H1 (cell line): ENCODE results near the gene PDCD2. TPM values are rescaled to one million over a fixed set of nuclear protein-coding genes. Genes with fewer than 3 reads are reported as not detected.

ENCODE experiments used
- CTCF ChIA-PET: fragments of 300-600 bp; sonication (Branson Sonifier 250); formaldehyde crosslinking; loops from one replicate; lab custom pipeline; 2021; ENCODE audit not compliant: partially characterized antibody; lab: Charles Lee
- POLR2A ChIA-PET: fragments of 300-600 bp; sonication (Branson Sonifier 250); formaldehyde crosslinking; loops from one replicate; lab custom pipeline; 2021; ENCODE audit warnings: inconsistent platforms; ENCODE audit not compliant: partially characterized antibody; lab: Charles Lee
- DNase-seq, 2 experiments: peaks; one replicate each; pipeline versions ENCODE4 v3.0.0 to v3.0.0-alpha.2; 2010 to 2022; ENCODE audit warnings: low spot score in 2 of 2, low read depth in 1 of 2, mixed read lengths in 1 of 2
- FAIRE-seq: peaks from 2 replicates; lab custom pipeline; 2011; peaks lifted over from hg19 to GRCh38; lab: Jason Lieb, UNC
- H2AFZ ChIP-seq: 2 replicates; pipeline ENCODE4 v1.8.1; 2012; ENCODE audit warnings: low read length, inconsistent platforms
- H2AK5ac ChIP-seq: 2 replicates; pipeline ENCODE4 v1.6.1; 2013; ENCODE audit warnings: low read depth, low read length
- H2BK120ac ChIP-seq: replicated peaks from 2 replicates; pipeline ENCODE3; 2013; ENCODE audit warnings: low read depth, low read length, inconsistent platforms
- H2BK12ac ChIP-seq: 2 replicates; pipeline ENCODE4 v1.6.1; 2013; ENCODE audit warnings: low read depth, low read length
- H2BK15ac ChIP-seq: 2 replicates; pipeline ENCODE4 v1.6.1; 2013; ENCODE audit warnings: low read length
- H2BK20ac ChIP-seq: 2 replicates; pipeline ENCODE4 v1.6.1; 2013; ENCODE audit warnings: low read length
- H2BK5ac ChIP-seq: 2 replicates; pipeline ENCODE4 v1.6.1; 2013; ENCODE audit warnings: low read depth, low read length
- H3K14ac ChIP-seq: 2 replicates; pipeline ENCODE4 v1.6.1; 2013; ENCODE audit warnings: inconsistent platforms; ENCODE audit not compliant: insufficient read length
- H3K18ac ChIP-seq: 2 replicates; pipeline ENCODE4 v1.6.1; 2013; ENCODE audit warnings: low read length; ENCODE audit errors: extremely low read depth
- H3K23ac ChIP-seq: 2 replicates; pipeline ENCODE4 v1.6.1; 2013; ENCODE audit warnings: inconsistent platforms; ENCODE audit not compliant: insufficient read length
- H3K23me2 ChIP-seq: 2 replicates; pipeline ENCODE4 v1.6.1; 2013; ENCODE audit warnings: low read depth, low read length
- H3K27ac ChIP-seq: 2 replicates; pipeline ENCODE4 v1.6.1; 2011; ENCODE audit warnings: low read depth, low read length, inconsistent platforms
- H3K27me3 ChIP-seq, 4 experiments: replicated peaks in 1 of 4; 1 replicate in 1 of 4; 2 replicates in 3 of 4; pipeline versions ENCODE4 v1.6.1 to v1.8.1; 2011 to 2013; ENCODE audit warnings: low read length in 3 of 4, mild to moderate bottlenecking in 3 of 4, inconsistent platforms in 2 of 4, mixed read lengths in 2 of 4, moderate library complexity in 1 of 4; ENCODE audit not compliant: control insufficient read depth in 3 of 4, insufficient read depth in 3 of 4; ENCODE audit errors: extremely low read depth in 1 of 4
- H3K36me3 ChIP-seq, 4 experiments: 2 replicates each; pipeline versions ENCODE4 v1.6.1 to v1.8.1; 2011 to 2013; ENCODE audit warnings: mild to moderate bottlenecking in 4 of 4, low read length in 3 of 4, moderate library complexity in 2 of 4, control low read depth in 1 of 4, inconsistent platforms in 1 of 4; ENCODE audit not compliant: insufficient read depth in 4 of 4, control insufficient read depth in 2 of 4
- H3K4ac ChIP-seq: replicated peaks from 2 replicates; pipeline ENCODE3; 2013; ENCODE audit warnings: low read length, low read depth, mixed read lengths, inconsistent platforms; ENCODE audit not compliant: insufficient read length
- H3K4me1 ChIP-seq, 4 experiments: replicated peaks in 1 of 4; 1 replicate in 1 of 4; 2 replicates in 3 of 4; pipeline versions ENCODE4 v1.6.1 to v1.8.1; 2011 to 2013; ENCODE audit warnings: low read length in 3 of 4, inconsistent platforms in 2 of 4, mixed read lengths in 1 of 4; ENCODE audit not compliant: insufficient read depth in 4 of 4, control insufficient read depth in 3 of 4
- H3K4me2 ChIP-seq, 2 experiments: 2 replicates each; pipeline versions ENCODE4 v1.6.1 to v1.8.1; 2011 to 2013; ENCODE audit warnings: low read depth in 2 of 2, low read length in 2 of 2, control low read depth in 1 of 2, inconsistent platforms in 1 of 2, mild to moderate bottlenecking in 1 of 2; ENCODE audit not compliant: insufficient read depth in 1 of 2
- H3K4me3 ChIP-seq, 4 experiments: fragments of 200-600, 300-600 bp in 1 of 4; sonication (generic), shearing (Covaris generic), sonication (Bioruptor Twin) in 1 of 4; 2 replicates each; pipeline versions ENCODE4 v1.5.1 to v1.8.1; 2011 to 2016; ENCODE audit warnings: low read length in 4 of 4, low read depth in 3 of 4, control low read depth in 2 of 4, inconsistent platforms in 2 of 4, mild to moderate bottlenecking in 2 of 4, mixed read lengths in 1 of 4, moderate library complexity in 1 of 4; ENCODE audit not compliant: insufficient read depth in 2 of 4; ENCODE audit errors: extremely low read depth in 1 of 4
- H3K56ac ChIP-seq: replicated peaks from 2 replicates; pipeline ENCODE3; 2013; ENCODE audit warnings: low read depth, mild to moderate bottlenecking, mixed read lengths, low read length, inconsistent platforms; ENCODE audit not compliant: insufficient read length
- H3K79me1 ChIP-seq: 2 replicates; pipeline ENCODE4 v1.6.1; 2013; ENCODE audit warnings: low read depth, low read length, control low read depth
- H3K79me2 ChIP-seq, 2 experiments: 2 replicates each; pipeline versions ENCODE4 v1.6.1 to v1.8.1; 2012 to 2013; ENCODE audit warnings: low read length in 2 of 2, mild to moderate bottlenecking in 2 of 2, inconsistent platforms in 1 of 2; ENCODE audit not compliant: insufficient read depth in 2 of 2, control insufficient read depth in 1 of 2
- H3K9ac ChIP-seq, 4 experiments: replicated peaks in 1 of 4; 1 replicate in 1 of 4; 2 replicates in 3 of 4; pipeline versions ENCODE4 v1.6.1 to v1.8.1; 2011 to 2013; ENCODE audit warnings: low read depth in 3 of 4, low read length in 3 of 4, control low read depth in 2 of 4, mild to moderate bottlenecking in 2 of 4, moderate library complexity in 2 of 4, inconsistent platforms in 1 of 4; ENCODE audit errors: extremely low read depth in 1 of 4
- H3K9me3 ChIP-seq, 2 experiments: 2 replicates each; pipeline versions ENCODE4 v1.6.1 to v1.8.1; 2012 to 2013; ENCODE audit warnings: mild to moderate bottlenecking in 2 of 2, moderate library complexity in 2 of 2, control low read depth in 1 of 2, inconsistent platforms in 1 of 2, low read depth in 1 of 2, low read length in 1 of 2, mixed read lengths in 1 of 2; ENCODE audit not compliant: insufficient read depth in 2 of 2
- H4K20me1 ChIP-seq, 2 experiments: replicated peaks in 1 of 2; 2 replicates each; pipeline versions ENCODE3 to v1.8.1; 2011 to 2013; ENCODE audit warnings: inconsistent platforms in 2 of 2, low read length in 2 of 2, mild to moderate bottlenecking in 1 of 2; ENCODE audit not compliant: insufficient read depth in 2 of 2, control insufficient read depth in 1 of 2
- H4K5ac ChIP-seq: 2 replicates; pipeline ENCODE4 v1.6.1; 2013; ENCODE audit warnings: low read length, low read depth, mixed read lengths, inconsistent platforms; ENCODE audit not compliant: insufficient read length
- H4K8ac ChIP-seq: 2 replicates; pipeline ENCODE4 v1.8.0; 2013; ENCODE audit warnings: mild to moderate bottlenecking, moderate library complexity, low read length, inconsistent platforms; ENCODE audit not compliant: insufficient read depth; ENCODE audit errors: extremely low read depth
- H4K91ac ChIP-seq: replicated peaks from 2 replicates; pipeline ENCODE3; 2013; ENCODE audit warnings: low read length, mixed read lengths, inconsistent platforms; ENCODE audit not compliant: insufficient read length
- CEBPB ChIP-seq: IDR thresholded peaks from 2 replicates; pipeline ENCODE4 v1.6.1; 2012; ENCODE audit warnings: low read depth, low read length
- CHD1 ChIP-seq: IDR thresholded peaks from 2 replicates; pipeline ENCODE4 v1.6.1; 2012; ENCODE audit warnings: low read depth, low read length, improper control_type of control experiment
- CREB1 ChIP-seq: IDR thresholded peaks from 2 replicates; pipeline ENCODE4 v1.6.1; 2012; ENCODE audit warnings: inconsistent platforms
- GABPA ChIP-seq: IDR thresholded peaks from 2 replicates; pipeline ENCODE4 v1.6.1; 2011; ENCODE audit warnings: mild to moderate bottlenecking, low read length, moderate library complexity, borderline replicate concordance; ENCODE audit not compliant: insufficient read depth
- HDAC2 ChIP-seq, 2 experiments: fragments of 300-600 bp in 1 of 2; sonication (generic) in 1 of 2; IDR thresholded peaks; 2 replicates each; pipeline ENCODE4 v1.6.1; 2011 to 2012; ENCODE audit warnings: low read depth in 2 of 2, low read length in 2 of 2, mild to moderate bottlenecking in 2 of 2, moderate library complexity in 2 of 2, borderline replicate concordance in 1 of 2, inconsistent platforms in 1 of 2
- KDM1A ChIP-seq: fragments of 200-600, 300-600 bp; sonication (generic); IDR thresholded peaks from 2 replicates; pipeline ENCODE4 v1.7.1; 2016; ENCODE audit warnings: mild to moderate bottlenecking, low read length, borderline replicate concordance
- MAFK ChIP-seq: IDR thresholded peaks from 2 replicates; pipeline ENCODE4 v1.6.1; 2012; ENCODE audit warnings: low read depth, mild to moderate bottlenecking, improper control_type of control experiment, low read length
- PHF8 ChIP-seq: fragments of 200-600 bp; sonication (generic); conservative IDR thresholded peaks from 2 replicates; pipeline ENCODE4 v1.7.1; 2012; ENCODE audit warnings: low read depth, mild to moderate bottlenecking, inconsistent platforms, low read length, moderate library complexity
- POLR2A ChIP-seq, 2 experiments: IDR thresholded peaks; 1 replicate in 1 of 2; 2 replicates in 1 of 2; pipeline ENCODE4 v1.6.1; 2011; ENCODE audit warnings: low read depth in 2 of 2, low read length in 2 of 2, mild to moderate bottlenecking in 2 of 2; ENCODE audit errors: control extremely low read depth in 1 of 2
- POU5F1 ChIP-seq: IDR thresholded peaks from 2 replicates; pipeline ENCODE4 v1.6.1; 2011; ENCODE audit warnings: low read depth, mild to moderate bottlenecking, low read length, moderate library complexity
- RNF2 ChIP-seq: fragments of 200-900, 300-1000 bp; sonication (generic); IDR thresholded peaks from 2 replicates; pipeline ENCODE4 v1.7.1; 2016; ENCODE audit warnings: borderline replicate concordance, low read depth, mild to moderate bottlenecking, antibody characterized with exemption, low read length; ENCODE audit not compliant: poor library complexity, severe bottlenecking; ENCODE audit errors: missing control alignments
- WGBS, 2 experiments: shearing (Covaris generic) in 1 of 2; methylation state at CpG; one replicate each; pipeline versions ENCODE4 v1.1.6 to v1.1.7; 2013 to 2015; ENCODE audit warnings: low lambda C conversion rate in 2 of 2, mixed read lengths in 2 of 2, inconsistent platforms in 1 of 2, low coverage in 1 of 2, missing lambda C conversion rate in 1 of 2; ENCODE audit not compliant: insufficient replicate concordance in 2 of 2, insufficient coverage in 1 of 2, insufficient read length in 1 of 2; ENCODE audit errors: extremely low coverage in 1 of 2, missing lambda C conversion rate in 1 of 2; 5-methylcytosine and 5-hydroxymethylcytosine counted together
- polyA plus RNA-seq, 7 experiments: library from polyadenylated mRNA; depleted of rRNA in 3 of 7; stranded (reverse) in 5 of 7; unstranded in 2 of 7; fragments of >200 nt in 5 of 7; fragments of 200-250 nt in 2 of 7; gene quantifications; 1 replicate in 5 of 7; 2 replicates in 1 of 7; 4 replicates in 1 of 7; pipeline versions ENCODE4 v1.2.1 to v1.2.3, GENCODE V29; 2011 to 2013; ENCODE audit warnings: missing spikeins in 2 of 7, mixed read lengths in 2 of 7
- total RNA-seq: library from RNA; stranded (reverse); fragmentation: NEBNext Ultra II Directional; extraction: Animal tissue kit (Norgen Biotek cat#: 25700); gene quantifications from 2 replicates; pipeline ENCODE4 v1.2.1, GENCODE V29; 2021

Gene PDCD2
- total and polyA plus RNA-seq, 2 of the 8 experiments (the other 6 are each of a cell fraction or from before 2014, with no cell fraction given): 74.1 to 116 TPM

- peaks cover 40 to 82% of the 10 kb centered on the region in 2 experiments for H3K79me2 ChIP-seq
- no peak within 1 kb of the TSS for H3K4ac ChIP-seq
- no peak within 1 kb of the TSS for H3K23ac ChIP-seq
- peaks cover 0 to 3% (median 0%) of the 10 kb centered on the region in 4 experiments; a peak in 3 of 7 replicates for H3K4me1 ChIP-seq
- peaks cover 3 to 8% (median 6%) of the 10 kb centered on the region in 4 experiments; a peak in 6 of 8 replicates for H3K36me3 ChIP-seq
- H3K18ac ChIP-seq: peak within 1 kb of the TSS; percentile 89; the same call in 1 of the 2 replicates
- no peak within 1 kb of the TSS for H2BK12ac ChIP-seq
- H4K91ac ChIP-seq: peak within 1 kb of the TSS; percentile 70
- H3K56ac ChIP-seq: peak within 1 kb of the TSS; percentile 49
- CTCF ChIA-PET: interaction anchor here (1.0 to 1.4 kb wide), 2 partner anchors 11 to 22 kb away, joined by 3 to 4 read pairs; no protein-coding TSS in a partner anchor
- no peak within 1 kb of the TSS for H2AK5ac ChIP-seq
- H2AFZ ChIP-seq: peak within 1 kb of the TSS; percentile 98
- peaks cover 5% of the 10 kb centered on the region for H3K23me2 ChIP-seq
- H3K14ac ChIP-seq: no peak within 1 kb of the TSS
- H3K27me3 ChIP-seq: no peaks in the 10 kb centered on the region
- H3K4me3 ChIP-seq: peak within 1 kb of the TSS; percentile 98 to 99 (median 99)
- peaks cover 4% of the 10 kb centered on the region for H3K79me1 ChIP-seq
- peak within 1 kb of the TSS; percentile 96; the same call in 1 of the 2 replicates for H4K8ac ChIP-seq
- H2BK15ac ChIP-seq: no peak within 1 kb of the TSS
- no peaks in the 10 kb centered on the region for H3K9me3 ChIP-seq
- H3K9ac ChIP-seq: peak within 1 kb of the TSS; percentile 76 to 98 (median 91)
- no peak within 1 kb of the TSS for H2BK20ac ChIP-seq
- peak; percentile 92 for FAIRE-seq
- peak within 1 kb of the TSS; percentile 92 for H2BK5ac ChIP-seq
- H2BK120ac ChIP-seq: no peak within 1 kb of the TSS
- no peak within 1 kb of the TSS for H4K5ac ChIP-seq
- peak; percentile 93 to 97 for DNase-seq
- peak within 1 kb of the TSS; percentile 94 to 97 for H3K4me2 ChIP-seq
- peak within 1 kb of the TSS; percentile 65 for H3K27ac ChIP-seq
- POLR2A ChIA-PET: interaction anchor here (0.6 to 5.8 kb wide), 13 partner anchors 8 to 852 kb away, joined by 3 to 37 read pairs (median 3); partner anchors contain the start of genes DYNLT2, ERMARD and PDCD2
- peaks cover under 1 to 7% of the 10 kb centered on the region in 2 experiments for H4K20me1 ChIP-seq
- WGBS, 2 experiments: 1% methylated on average over 51 of the region's 51 CpGs; no CpG with 5 or more reads in 1 of the 2 experiments
- TF ChIP-seq GABPA: peak; percentile 95
- TF ChIP-seq POLR2A (IDR thresholded peaks at IDR 0.05; ENCODE audit: control extremely low read depth in 1 of 2, low read depth in 2 of 2, low read length in 2 of 2): peak in 1 of 2 experiments; percentile 91; a peak in 2 of 3 replicates
- peak; percentile 99 for TF ChIP-seq CREB1
- no peak for TF ChIP-seq POU5F1
- TF ChIP-seq RNF2: no peak
- peak; percentile 91 for TF ChIP-seq PHF8
- no peak for TF ChIP-seq MAFK
- 0 out of 4 replicates have a peak, but pooled peaks of 1 of the 2 experiments have one; percentile 12 for TF ChIP-seq HDAC2 (IDR thresholded peaks at IDR 0.05; ENCODE audit: borderline replicate concordance in 1 of 2, low read depth in 2 of 2, low read length in 2 of 2)
- TF ChIP-seq KDM1A: no peak
- no peak for TF ChIP-seq CEBPB
- no peak for TF ChIP-seq CHD1
Observed at GRCh38 chr6:170554013-170554795, 30.2 kb downstream of the PDCD2 start, which contains the start of gene TBP. TBP (plus strand) TSS chr6:170554369; CDS start chr6:170557030, 2,661 bp downstream.
